GM19035 (cell line): ENCODE data around the gene CCDC57.
"Not testable (repeated sequence)": the region's sequence is repeated elsewhere in the genome, so short reads cannot be mapped to it uniquely, and the experiment has no call there.

Source experiments
- ATAC-seq: cut with Tn5 transposase; IDR thresholded peaks from one replicate; pipeline ENCODE4 v1.9.1; 2021; ENCODE audit not compliant: unreplicated experiment

The CCDC57 gene

DNA sequence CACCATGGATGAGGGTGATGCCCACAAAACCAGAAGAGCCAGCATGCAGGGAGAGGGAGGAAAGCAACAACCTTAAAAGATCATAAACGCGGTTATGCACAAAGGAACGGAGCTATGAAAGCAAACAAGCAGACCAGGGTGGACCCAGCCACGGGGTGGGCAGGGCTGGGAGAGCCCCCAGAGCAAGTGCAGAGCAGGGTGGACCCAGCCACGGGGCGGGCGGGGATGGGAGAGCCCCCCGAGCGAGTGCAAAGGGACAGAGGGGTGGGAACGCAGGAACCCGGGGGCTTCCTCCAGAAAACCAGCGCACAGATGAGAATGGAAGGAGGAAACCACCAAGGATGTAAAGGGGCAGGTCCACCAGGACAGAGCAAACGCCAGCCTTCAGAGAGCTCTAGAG, 33.2 kb downstream of the CCDC57 start:
- ATAC-seq: no peak

DNA sequence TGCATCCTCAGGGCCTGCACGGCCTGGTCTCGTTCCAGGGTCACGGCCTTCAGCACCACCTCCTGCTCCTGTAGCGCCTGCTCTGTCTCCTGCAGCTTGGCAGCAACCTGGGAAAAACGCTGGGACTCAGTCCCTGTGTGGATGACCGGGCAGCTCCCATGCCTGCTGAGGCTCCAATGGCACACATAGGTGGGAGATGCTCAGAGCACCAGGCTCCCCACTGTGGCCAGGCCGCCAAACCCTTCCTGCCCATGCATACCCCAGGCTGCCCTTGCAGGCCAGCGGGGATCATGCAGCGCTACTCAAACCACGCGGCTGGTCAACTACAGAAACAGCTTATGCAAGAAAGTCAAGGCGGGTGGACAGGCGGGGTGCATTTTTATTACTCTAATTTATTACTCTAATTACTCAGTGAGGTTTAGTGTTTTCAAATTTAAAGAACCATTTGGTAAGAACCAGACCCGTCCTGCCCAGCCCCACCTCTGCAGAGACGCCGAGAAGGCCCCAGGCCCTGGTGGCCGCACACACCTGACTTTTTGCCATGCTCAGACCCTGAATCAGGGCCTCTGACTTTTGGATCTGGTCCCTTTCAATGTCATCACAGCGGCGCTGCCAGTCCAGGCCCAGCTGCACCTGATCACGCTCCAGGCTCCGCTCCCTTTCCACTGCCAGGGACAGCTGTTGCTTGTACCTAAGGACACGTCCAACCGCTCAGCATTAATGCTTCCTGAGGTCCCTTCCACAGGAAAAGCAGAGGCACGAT, 34.0 kb downstream of the CCDC57 start:
- no peak for ATAC-seq

DNA sequence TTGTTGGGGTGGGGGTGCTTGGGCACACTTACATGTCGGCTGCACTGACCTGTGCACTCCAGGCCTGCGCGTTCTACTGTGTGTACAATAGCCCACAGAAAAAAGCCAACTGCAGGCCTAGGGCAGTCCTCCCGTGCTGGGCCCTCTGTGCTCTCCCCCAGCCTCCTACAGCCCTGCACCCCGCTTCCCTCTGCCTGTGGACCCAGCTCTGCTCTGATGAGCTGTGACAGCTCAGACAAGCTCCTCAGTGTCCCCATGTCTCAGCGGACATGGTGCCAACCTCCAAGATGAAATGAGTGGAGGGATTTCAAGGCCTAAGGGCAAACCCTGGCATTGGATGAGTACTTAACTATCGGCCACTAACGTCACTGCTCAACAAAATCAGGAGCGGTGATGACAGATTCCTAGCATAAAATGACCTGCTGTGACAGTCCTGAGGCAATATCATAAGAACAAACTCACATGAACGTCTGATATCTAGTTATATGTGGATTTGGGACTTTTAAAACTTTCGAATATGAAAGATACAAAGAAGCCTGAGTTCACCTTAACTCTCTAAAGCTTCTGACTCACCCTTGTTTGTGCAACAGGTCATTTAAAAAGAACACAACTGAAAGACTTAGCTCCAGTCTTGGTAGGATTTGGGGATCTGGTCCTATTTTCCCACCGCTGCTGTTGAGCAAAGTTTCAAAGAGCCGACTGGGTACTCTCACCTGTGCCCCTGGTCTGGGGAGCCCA, 34.7 kb downstream of the CCDC57 start:
- no peak for ATAC-seq

DNA sequence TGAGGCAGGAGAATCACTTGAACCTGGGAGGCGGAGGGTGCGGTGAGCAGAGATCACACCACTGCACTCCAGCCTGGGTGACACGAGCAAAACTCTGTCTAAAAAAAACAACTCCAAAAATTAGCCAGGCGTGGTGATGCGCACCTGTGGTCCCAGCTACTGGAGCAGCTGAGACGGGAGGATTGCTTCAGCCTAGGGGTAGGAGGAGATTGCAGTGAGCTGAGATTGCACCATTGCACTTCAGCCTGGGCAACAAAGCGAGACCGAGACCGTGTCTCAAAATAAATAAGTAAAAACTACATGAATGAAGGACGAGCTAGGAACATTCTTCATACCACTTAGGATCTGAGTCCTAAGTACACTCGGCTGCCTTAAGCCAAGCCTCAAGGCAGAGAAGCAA, 35.4 kb downstream of the CCDC57 start:
- no peak for ATAC-seq

DNA sequence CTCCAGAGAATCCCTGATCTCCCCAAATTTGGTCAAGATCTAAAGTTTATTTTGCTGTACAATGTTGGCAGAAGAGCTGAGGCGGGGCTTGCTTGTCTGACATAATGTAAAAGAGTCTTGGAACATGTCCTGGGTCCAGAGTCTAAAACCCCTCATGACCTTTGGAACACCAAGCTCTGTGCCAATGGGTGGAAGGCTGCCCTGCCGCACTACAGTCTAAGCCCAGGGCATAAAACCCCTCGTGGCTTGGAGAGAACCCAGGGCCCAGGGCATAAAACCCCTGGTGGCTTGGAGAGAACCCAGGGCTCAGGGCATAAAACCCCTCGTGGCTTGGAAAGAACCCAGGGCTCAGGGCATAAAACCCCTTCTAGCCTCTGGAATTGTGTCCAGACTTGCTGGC, 36.7 kb downstream of the CCDC57 start:
- ATAC-seq: no peak

DNA sequence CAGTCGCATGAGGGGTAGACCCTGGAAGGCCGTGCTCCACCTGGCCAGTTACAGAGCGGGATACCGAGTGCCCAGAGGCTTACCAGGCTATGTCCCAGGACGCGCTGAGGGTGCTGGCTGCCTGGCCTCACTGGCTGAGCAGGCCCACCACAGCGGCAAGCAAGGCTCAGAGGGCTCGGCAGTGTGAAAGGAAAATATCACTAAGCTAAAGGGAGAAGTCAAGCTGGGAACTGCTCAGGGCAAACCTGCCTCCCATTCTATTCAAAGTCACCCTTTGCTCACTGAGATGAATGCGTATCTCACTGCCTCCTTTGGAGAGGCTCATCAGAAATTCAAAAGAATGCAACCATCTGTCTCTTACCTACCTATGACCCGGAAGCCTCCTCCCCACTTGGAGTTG, 37.4 kb downstream of the CCDC57 start:
- no peak for ATAC-seq

DNA sequence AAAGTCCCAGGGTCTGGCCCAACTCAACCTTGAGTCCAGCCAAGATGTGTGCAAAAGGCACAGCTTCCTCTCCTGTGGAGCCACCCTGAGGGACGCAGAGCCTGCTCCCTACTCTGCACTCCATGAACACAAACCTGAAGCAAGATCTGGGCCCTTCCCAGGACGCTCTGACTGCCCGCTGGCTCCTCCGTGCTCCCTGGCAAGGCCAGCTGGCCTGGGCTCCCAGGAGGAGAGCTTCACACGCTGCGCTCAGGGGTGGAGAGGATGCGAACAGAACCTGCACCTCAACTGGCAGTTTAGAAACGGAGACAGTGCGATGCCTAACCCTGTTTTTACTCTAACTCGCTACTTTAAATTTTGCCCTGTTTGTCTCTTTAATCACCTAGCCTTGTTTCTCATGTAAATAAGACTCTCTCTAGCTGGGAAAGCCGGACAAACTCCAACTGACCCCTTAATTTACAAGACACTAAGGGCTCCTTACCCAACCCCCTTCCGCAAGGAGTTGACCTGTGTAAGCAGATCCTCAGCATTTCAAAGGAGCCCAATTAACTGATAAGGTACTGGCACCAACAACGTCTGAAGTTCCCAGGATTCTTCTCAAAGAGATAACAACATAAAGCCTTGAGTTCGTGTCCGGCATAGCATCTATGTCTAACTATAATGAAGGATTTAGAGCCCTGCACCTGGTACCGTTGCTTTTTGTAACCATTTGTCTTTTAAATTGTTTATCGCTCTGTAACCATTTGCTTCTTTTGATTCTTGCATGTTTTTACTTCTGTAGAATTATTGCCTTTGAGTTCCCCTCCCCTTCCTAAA, 38.4 kb downstream of the CCDC57 start:
- not testable (repeated sequence) for ATAC-seq

DNA sequence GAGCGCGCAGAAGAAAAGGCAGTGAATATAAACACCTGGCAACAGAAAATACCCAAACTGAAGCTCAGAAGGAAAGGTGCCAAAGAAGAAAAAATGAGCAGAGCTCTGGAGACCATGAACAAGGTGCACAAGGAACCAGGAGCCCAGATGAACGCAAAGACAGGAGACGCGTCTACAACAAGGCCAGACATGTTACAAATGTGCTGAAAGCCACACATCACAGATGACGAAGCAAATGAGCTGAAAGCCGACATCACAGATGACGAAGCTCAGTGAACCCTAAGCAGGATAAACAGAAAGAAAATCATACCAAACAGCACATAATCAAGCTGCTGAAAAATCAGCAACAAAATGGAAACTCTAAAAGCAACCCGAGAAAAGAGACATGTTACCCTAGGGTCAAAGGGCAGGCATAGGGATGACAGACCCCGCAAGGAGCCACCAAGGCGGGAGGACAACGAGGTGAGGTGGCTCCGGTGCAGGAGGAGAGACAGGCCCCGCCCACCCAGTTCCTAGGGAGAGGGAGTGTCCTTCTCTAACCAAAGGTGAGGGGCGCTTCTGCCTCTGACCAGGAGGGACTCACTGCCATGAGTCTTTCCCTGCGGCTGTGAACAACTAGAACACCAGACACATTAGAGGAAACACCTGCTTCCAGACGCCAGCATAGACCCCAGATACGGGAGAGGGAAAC, 39.1 kb downstream of the CCDC57 start:
- ATAC-seq: no peak

DNA sequence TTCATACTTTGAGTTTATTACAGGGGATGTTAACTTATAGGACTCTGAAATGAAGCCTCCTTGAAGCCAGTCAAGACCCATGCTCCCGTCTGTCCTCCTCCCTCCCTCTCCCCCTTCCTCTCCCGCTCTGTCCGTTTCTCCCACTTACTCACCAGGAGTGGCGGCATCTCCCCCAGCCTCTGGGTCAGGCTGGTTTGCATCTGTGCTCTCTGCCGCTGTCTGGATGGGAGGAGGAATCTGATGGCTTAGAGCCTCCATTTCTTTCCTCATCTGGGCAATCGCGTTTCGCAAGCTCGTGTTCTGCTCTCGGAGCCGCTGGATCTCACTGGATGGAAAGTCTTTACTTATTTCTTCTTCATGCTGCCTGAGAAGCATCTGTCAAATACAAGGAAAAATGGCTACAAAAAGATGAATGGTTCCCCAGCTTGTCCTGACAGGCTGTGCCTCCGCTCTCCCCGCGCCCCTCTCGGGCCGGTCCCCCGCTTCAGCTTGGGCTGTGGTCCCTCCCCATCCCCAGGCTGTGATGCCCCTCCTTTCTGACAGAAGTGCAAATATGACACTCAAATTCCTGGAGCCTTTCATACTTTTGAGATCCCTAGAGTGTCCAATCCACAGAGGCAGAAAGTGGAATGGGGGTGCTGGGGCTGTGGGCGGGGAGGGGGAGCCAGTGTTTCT, 40.0 kb downstream of the CCDC57 start:
- ATAC-seq: no peak

DNA sequence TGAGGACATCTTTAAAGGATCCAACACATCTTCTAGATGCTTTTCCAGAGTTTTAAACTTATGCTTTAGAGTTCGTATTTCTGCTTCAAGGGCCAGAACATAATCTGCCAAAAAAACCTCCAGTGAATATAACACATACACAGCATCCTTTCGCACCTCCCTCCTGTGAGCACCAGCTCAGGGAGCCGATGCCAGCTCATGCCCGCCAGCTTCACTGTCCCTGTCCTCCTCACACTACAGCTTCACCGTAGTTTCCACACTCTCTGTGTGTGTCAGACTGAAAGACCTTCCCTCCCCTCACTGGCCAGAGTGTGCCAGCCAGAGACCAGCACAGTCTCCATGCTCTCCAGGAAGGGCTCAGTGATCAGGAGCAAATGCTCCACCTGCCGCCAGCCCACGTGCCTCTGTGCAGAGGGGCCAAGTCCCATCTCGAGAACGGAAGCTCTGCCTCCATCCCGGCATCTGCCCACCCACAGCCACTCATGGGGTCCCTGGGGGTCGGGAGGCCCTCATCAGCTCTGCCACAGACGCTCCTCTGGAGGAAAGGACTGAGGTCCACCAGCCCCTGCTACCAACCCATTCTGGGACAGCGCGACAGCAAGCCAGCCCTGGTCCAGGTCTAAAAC, 40.8 kb downstream of the CCDC57 start:
- no peak for ATAC-seq

DNA sequence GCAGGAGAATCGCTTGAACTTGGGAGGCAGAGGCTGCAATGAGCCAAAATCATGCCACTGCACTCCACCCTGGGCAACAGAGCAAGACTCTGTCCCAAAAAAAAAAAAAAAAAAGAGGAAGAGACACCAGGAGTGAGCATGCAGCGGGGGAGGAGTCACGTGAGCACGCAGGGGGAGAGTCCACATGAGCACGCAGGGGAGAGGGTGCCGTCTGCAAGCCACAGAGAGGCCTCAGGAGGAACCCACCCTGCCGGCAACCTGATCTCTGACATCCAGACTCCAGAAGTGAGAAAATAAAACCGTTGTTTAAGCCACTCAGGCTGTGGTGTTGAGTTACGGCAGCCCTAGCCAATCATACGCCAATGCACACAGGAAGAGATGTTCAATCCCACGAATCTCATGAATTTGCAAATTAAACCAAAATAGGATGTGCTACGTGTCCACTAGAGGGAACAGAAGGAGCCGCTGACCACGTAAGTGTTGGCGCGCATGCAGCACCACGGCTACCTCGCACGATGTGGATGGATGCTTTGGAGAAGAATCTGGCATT, 42.2 kb downstream of the CCDC57 start:
- no peak for ATAC-seq

DNA sequence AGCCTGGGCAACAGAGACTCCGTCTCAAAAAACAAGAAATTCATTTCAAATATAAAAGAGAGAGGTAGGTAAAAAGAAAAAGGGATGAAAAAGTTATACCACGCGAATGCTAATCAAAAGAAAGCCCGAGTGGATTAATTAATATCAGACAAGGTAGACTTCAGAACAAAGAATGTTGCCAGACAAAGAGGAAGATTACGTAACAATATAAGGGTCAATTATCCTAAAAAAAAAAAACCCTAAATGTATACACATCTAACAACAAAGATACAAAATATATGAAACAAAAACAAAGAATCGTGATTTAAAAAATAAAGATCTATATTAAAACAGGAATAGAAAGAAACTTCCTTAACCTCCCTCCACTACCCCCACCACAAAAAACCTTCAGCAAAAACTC, 44.1 kb downstream of the CCDC57 start:
- ATAC-seq: no peak

DNA sequence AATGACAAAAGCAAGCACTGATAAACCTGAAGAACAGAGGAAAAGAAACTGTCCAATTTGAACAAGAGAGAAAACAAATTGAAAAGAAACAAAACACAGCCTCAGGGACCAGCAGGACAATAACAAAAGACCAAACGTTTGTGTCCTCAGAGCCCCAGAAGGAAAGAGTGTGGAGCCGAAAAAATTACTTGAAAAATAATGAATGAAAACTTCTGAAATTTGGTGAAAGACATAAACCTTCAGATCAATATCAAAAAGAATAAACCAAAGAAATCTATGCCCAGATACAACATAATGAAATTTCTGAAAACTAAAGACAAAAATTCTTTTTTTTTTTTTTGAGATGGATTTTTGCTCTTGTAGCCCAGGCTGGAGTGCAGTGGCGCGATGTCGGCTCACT, 45.6 kb downstream of the CCDC57 start:
- no peak for ATAC-seq

DNA sequence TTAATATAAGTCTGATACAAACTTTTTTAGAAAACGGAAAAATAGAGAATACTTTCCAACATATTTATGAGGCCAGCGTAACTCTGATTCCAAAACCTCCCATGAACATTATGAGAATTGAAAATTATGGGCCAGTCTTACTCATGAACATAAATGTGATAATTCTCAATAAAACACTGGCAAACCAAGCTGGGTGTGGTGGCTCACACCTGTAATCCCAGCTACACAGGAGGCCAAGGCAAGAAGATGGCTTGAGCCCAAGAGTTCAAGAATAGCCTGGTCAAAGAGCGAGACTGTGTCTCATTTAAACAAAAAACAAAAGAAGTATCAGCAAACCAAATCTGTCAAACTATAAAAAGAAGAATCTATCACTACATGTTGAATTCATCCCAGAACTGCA, 47.8 kb downstream of the CCDC57 start:
- ATAC-seq: no peak

DNA sequence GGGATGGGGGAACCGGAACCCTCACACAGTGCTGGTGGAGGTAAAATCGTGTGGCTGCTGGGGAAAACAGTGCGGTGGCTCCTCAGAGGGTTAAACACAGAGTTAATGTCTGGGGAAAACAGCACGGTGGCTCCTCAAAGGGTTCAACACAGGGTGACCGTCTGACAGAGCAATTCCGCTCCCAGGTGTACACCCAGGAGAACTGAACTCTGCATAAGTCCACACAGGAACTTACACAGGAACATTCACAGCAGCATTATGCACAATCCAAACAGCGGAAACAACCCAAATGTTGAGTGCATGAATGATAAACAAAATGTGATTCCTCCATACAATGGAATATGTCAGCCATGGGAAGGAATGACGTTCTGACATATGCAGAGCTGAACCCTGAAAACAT, 51.4 kb downstream of the CCDC57 start:
- no peak for ATAC-seq

DNA sequence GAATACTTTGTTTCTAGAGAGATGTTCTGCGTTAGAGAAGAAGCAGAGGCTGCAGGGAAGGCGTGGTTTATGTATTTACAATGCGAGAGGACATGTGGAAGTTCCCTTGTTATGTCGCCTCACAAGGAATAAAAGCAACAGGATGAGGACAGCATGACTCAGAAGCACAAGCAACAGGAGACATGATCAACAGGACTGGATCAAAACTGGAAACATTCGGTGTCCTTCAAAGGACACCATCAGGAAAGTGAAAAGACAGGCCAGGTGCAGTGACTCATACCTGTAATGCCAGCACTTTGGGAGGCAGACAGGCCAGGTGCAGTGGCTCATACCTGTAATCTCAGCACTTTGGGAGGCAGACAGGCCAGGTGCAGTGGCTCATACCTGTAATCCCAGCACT, 52.6 kb downstream of the CCDC57 start:
- no peak for ATAC-seq

DNA sequence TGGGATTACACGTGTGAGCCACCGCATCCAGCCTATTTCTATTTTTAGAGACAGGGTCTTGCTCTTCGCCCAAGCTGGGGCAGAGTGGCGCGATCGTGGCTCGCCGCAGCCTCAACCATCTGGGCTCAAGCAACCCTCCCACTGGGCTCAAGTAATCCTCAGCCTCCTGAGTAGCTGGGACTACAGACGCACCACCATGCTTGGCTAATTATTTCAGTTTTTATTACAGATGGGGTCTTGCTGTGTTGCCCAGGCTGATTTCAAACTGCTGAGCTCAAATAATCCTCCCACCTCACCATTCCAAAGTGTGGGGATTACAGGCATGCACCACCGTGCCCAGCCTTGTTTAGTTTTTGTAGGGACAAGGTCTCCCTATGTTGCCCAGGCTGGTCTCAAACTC, 53.8 kb downstream of the CCDC57 start:
- ATAC-seq: no peak

DNA sequence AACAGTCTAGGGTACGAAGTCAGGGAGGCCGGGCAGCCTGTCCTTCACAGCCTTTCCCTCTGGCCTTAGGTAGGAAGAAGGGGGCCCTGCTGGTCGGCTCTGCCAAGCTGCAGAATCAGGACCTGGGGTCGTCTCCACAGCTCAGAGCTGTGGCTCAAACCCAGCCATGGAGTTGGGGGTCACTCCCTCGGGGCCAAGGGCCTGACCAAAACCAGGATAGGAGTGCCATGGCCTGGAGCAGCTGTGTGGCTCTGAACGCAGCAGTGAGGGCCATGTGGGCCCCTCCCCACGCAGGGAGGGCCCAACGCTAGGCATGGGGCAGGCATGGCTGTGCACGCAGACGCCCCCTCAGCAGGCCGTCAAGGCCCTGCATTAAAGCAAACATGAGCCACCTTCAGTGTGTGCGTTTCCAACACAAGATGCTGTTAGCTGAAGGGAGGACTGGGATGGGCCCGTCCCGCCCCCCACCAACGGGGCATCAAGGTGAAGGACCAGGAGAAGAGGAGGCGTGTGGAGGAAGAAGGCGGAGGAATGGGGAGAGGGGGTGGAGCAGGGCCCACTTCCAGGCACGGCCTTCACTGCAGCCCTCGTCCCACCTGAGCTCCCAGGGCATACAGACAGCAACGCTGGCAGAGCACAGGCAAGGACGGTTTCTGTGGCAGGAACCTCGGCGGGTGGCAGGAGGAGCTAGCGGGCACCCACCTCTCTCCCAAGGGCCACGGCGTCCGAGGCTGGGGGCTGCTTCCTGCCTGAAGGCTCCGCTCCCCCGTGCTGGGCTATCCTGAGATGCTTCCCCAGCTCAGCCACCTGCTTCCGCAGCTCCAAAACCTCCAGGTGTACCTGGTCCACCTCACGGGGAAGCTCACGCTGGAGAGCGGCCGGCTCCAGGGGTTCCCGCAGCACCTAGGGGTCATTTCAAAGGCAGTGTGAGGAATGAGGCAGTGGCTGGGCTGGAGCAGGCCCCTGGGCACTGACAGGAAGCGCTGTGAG, 55.3 kb downstream of the CCDC57 start:
- no peak for ATAC-seq
